Placental pericyte (primary cell): ENCODE results near the gene NKD1. TPM values are rescaled to one million over a fixed set of nuclear protein-coding genes. Genes with fewer than 3 reads are reported as not detected.

Experiments used
- total RNA-seq: library from RNA; depleted of rRNA; stranded (reverse); fragments of >200 nt; gene quantifications from 2 replicates; pipeline ENCODE4 v1.2.3, GENCODE V29; 2012

The NKD1 gene, protein sequence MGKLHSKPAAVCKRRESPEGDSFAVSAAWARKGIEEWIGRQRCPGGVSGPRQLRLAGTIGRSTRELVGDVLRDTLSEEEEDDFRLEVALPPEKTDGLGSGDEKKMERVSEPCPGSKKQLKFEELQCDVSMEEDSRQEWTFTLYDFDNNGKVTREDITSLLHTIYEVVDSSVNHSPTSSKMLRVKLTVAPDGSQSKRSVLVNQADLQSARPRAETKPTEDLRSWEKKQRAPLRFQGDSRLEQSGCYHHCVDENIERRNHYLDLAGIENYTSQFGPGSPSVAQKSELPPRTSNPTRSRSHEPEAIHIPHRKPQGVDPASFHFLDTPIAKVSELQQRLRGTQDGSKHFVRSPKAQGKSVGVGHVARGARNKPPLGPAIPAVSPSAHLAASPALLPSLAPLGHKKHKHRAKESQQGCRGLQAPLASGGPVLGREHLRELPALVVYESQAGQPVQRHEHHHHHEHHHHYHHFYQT
- total RNA-seq, result 0.14 TPM in 1 of 2 replicates, not detected in the other

DNA sequence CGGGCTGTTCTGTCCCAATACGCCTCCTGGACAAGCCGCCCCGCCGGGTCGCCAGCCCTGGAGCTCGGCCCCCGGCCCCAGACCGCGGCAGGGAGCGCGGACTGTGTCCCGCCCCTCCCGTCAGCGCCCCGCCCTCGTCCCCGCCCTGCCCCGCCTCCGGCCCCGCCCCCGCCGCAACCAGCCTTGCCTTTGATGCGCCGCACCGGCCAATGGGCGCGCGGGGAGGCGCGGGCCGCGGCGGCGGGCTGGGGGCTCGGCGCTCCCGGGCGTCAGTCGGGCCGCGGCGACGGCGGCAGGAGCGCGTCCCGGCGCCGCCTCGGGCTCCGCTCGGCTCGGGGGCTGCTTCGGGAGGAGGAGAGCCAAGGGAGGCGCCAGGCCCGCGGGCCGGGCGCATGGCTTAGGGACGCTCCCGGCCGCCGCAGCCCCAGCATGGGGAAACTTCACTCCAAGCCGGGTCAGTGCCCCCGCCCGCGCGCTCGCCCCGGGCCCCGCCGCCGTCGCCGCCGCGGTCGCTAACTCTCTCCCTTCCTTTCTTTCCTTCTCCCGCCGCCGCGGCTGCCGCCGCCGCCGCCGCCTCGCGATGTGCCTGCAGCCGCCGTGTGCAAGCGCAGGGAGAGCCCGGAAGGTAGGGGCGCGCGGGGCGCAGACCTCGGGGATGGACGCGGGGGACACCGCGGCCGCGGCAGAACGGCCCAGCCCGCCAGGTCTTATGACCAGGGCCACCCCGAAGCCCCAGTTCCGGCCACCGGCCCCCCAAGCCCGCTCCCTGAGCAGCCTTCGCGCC is at the start of gene NKD1:
Gene NKD1, plus strand, starts transcription at position 272 of the 784 bp plus-strand sequence. Its CDS starts 158 bp downstream, at position 430.

DNA sequence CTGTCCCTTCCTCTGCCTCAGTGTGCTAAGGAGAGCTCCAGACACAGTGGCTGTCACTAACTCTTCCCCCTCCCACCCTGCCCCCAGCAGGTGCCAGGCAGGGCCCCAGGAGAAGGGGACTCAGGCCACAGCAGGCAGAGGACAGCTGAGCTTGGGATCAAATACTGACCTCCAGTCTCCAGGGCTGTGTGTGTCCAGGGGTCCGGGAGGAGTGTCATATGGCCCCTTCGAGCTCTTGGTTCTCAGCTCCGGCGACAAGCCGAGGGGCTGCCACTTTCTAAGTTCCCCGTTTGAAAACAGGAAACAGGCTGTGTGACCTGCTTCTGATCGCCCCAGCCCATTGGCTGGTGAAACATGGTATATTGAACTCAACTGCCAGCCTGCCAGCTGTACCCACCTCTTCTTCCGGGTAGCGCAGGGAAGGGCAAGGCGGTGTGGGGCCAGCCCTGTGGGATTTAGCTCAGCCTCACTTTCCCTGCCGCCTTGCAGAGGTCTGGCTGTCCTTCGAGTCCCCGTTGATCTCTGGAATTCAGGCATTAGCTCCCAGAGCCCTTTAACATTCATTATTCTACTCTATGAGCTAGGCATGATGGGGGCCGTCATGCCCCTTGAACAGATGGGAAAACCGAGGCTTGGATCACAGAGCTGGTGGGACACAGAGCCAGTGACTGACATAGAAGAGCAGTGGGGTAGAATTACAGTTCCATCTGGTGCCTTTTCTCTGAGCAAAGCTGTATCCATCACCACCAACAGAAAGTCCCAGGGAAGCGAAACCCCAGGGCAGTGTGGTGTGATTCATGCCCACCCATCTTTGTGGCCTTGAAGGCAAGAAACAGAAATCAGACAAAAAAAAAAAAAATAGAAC is 133.1 kb downstream of the NKD1 start, which contains the start of gene SNX20:
Gene SNX20, minus strand, starts transcription at position 292 of the 865 bp plus-strand sequence. CDS start 3,786 bp downstream, outside the sequence.

DNA sequence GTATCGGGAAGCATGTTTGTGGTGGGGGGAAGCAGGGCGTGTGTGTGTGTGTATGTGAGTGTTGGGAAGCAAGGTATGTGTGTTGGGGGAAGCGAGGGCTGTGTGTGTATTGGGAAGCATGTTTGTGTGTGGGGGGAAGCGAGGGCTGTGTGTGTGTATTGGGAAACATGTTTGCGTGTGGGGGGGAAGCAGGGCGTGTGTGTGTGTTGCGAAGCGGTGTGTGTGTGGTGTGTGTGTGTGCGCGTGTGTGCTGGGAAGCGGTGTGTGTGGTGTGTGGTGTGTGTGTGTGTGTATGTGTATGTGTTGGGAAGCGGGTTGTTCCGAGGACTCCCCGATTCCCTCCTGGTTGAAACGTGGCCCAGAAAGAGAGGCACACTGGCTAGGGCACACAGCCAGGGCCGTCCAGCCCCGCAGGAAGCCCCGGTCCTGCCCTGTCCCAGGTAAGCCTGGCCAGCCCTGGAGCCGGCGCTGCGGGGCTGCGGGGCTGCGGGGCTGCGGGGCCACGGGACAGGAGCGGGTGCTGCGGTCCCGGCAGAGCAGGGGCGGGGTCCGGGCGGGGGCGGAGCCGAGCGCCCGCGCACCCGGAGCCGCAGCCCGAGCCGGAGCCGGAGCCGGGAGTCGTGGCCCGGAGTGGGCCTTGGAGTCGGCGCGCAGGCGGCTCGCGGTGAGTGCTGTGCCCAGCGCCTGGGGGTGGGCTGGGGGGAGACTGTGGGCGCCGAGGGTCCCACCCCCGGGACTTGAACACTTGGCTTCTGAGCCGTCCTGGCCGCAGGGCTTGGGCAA is 145.0 kb downstream of the NKD1 start, which contains the start of gene NOD2:
Gene NOD2, plus strand, starts transcription at position 608 of the 783 bp plus-strand sequence. CDS start 5,890 bp downstream, outside the sequence.

Other genes starting within 250 kb of the NKD1 start
- gene BRD7, start 179.4 kb upstream of the NKD1 start, total RNA-seq, result 31.4 and 38.3 TPM in 2 replicates
- not detected in 2 replicates for gene SNX20, start 132.9 kb downstream of the NKD1 start, total RNA-seq
- not detected in 2 replicates for gene NOD2, start 145.2 kb downstream of the NKD1 start, total RNA-seq
- 37.0 and 44.4 TPM in 2 replicates for gene CYLD, start 193.7 kb downstream of the NKD1 start, total RNA-seq